ENCODE measurements around the gene KCND3.

Gene KCND3

DNA sequence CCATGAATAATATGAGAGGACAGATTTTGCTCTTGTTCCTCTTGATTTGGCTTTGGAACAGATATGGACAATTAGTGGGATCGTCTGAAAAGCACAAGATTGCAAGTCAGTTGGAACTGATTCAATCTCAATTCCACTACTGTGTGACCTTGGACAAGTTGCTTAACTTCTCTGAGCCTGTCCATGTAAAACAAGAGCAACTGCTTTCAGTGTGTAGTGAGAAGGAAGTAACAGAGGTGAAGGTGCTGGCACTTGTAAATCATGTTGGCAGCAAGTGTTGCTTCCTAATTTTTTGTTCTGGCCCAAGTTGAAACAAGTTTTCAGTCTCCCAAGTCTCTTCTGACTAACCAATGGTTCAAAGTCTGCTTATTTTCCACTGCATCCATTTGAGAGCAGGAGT lies 265.6 kb downstream of the KCND3 start:
- no peak for DNase-seq (ENCODE audit: low spot score)

DNA sequence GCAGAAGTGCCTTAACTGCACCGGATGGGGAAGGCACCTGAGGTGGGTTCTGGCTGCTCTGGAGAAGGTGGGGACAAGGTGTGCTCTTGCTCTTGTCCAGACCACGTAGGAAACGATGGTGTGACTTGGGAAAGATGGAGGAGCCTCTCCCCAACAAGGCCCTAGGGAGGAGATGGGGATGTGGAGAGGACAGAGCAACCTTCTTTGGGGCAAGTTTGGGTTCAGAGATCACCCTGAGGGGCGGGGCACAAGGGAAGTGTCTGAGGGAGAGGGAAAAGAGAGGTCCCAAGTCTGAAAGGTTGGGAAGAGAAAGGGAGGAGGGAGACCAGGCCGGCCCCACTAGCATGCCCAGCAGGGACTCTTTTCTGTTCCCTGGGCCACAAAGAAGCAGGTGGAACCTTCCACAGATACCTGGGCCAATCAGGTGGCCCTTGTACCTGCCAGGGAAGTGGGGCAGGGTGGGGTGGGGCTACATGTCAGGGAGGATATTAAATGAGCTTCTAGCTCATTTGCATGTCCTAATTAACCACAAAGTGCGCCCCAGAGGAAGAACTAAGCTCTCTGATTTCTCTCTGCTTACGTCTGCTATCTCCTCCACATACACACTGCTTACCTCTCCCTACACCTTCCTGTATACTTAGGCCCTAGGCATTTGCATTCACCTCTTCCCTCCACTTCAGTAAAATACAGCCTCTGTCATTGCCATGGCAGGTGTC lies 266.2 kb downstream of the KCND3 start:
- DNase-seq (ENCODE audit: low spot score): no peak

DNA sequence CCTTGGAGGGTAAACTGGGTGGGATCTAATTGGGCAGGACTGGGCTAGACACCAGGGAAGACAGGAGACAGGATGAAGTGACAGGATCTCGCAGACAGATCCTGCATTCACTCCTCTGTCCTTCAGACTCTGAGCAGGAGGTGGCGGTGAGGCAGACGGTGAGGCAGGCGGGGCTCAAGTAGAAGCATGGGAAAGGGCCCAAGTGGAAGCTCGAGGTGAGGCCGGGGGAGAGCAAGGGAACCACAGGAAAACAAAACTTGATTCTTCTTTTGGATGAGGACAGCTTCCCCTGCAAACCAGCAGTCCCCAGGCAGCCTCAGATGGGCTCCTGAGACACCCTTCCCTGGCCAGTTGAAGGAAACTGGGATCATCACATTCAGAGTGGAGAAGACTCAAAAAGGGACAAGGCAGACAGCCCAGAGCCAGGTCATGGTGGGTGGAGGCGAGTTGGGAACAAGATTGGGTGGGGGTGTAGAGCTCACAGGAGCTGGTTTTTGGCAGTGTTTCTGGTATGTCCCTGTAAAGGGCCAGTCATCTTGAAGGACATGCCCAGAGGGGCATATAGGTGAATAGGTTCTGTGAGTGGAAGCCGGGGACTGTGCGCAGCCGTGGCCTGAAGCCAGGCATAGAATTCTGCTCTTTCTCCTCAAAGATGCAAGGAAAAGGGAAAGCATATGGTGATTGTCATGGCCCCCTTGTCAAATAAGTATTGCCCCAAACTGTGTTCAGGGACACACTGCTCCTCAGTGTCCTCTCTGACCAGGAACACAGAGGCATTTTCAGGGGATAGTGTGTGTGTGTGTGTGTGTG lies 268.3 kb downstream of the KCND3 start:
- DNase-seq (ENCODE audit: low spot score): no peak
